ENCODE data around the gene GLT1D1.

GRCh38 chr12:128940090-128940888, 87.0 kb downstream of the GLT1D1 start:
- TF ChIP-seq POLR2AphosphoS5 (IDR thresholded peaks at IDR 0.05) (no peak), POLR2A (IDR thresholded peaks at IDR 0.05) (no peak), CTCF (IDR thresholded peaks at IDR 0.05) (no peak)

Measured in breast epithelium (tissue), 3 donors.